Activated CD4-positive, CD25-positive, alpha-beta regulatory T cell treated with anti-CD3 and anti-CD28 coated beads, Interleukin-2, amount 50 U/mL, for 24 hours (primary cell): ENCODE measurements around the gene RNF212B.
"Not testable (repeated sequence)": the region's sequence is repeated elsewhere in the genome, so short reads cannot be mapped to it uniquely, and the experiment has no call there.

Experiments
- ATAC-seq, 2 donors: fragments of 150-1000 bp; cut with Tn5 transposase; one replicate each; pipeline ENCODE4 v1.10.0; 2021; ENCODE audit warnings: mild to moderate bottlenecking in 1 of 2, moderate library complexity in 1 of 2

The RNF212B gene, protein sequence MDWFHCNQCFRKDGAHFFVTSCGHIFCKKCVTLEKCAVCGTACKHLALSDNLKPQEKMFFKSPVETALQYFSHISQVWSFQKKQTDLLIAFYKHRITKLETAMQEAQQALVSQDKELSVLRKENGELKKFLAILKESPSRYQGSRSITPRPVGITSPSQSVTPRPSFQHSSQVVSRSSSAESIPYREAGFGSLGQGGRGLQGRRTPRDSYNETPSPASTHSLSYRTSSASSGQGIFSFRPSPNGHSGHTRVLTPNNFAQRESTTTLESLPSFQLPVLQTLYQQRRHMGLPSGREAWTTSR

DNA sequence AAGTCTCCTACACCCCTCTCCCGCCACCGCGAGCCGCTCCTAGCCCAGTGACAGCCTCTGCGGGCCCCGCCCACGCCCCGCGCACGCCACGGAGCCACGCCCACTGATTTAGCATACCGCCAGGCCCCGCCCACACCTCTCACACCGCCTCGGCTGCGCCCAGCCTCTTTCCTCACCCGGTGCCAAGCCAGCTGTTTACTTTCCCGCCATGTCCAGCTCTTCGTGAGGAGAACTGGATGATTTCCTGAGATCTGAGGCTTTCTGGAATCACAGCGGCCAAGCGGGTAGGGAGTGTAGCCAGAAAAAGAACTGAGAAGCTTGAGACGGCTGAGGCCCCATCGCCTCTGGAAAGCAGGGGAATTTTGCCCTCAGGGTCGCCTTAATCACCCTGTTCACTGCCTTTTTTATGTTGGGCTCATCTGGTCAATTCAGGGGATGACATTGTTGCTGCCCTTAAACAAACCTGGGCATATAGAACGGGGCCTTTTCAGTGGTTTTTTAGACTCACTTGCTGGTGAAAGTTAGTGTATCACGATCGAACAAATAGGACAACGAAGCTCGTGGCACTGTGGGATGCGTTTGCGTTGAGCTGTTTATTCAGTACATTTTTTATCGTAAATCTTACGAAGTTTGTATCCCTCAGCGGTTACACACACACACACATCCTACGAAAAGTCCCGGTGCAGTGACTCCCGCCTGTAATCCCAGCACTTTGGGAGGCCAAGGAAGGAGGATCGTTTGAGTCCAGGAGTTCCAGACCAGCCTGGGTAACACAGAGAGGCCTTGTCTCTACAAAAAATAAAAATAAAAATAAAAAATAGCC lies at the start of gene RNF212B:
TSS of gene RNF212B (plus strand) at position 165 of the 823 bp plus-strand sequence. CDS start 2,410 bp downstream, outside the sequence.
- ATAC-seq = peak; percentile 83 to 88

DNA sequence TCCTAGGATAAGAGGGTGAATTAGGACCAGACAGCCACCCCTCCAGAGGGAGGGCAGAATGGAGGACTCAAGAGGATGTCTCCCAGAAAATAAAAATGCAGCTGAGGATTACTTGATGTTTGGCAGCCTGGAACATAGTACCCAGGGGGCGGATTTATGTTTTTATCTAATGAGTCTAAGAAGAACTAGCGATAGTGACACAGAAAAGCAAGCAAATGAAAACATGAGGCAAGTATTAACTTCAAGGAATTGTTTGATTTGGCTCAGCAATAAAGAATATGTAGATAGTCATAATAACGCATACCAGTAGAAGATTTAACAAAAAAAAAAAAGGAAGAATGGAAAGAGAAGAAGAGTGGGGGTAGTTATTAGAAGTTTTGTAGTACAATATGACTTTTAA lies 44.3 kb upstream of the RNF212B start:
- ATAC-seq = no peak

DNA sequence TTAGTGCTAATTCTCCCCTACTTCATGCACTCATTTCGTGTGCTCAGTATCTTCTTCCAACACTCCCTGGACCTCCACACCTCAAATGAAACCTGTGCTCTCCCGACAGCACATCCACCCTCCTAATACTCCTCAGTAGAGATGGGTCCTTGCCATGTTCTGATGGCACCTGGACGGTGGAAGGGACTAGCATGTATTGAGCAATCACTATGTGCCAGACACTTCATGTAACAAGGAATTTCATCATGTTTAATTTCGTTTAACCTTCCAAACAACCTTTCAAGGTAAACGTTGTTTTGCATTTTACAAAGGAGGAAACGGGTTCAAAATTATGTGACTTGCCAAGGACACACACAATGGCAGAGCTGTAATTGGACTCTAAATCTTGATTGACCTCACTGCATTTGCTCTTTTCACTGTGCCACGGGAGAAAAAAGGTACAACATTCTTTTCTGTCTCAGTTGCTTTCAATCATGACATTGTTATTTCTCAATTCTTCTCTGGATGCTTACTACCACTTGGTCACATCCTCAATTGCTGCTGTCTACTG lies 42.1 kb upstream of the RNF212B start:
- ATAC-seq = no peak

DNA sequence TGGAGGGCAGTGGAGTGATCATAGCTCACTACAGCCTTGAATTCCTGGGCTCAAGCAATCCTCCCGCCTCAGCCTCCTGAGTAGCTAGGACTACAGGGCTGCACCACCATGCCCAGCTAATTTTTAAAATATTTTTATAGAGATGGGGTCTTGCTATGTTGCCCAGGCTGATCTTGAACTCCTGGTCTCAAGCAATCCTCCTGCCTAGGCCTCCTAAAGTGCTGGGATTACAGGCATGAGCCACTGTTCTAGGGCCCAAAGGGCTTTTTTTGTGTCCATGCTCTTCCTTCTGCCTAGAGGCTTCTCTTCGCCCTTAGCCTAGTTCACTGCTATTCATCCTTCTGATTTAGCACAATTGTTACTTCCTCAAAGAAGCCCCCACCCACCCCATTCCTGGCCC lies 41.2 kb upstream of the RNF212B start:
- ATAC-seq = not testable (repeated sequence)

DNA sequence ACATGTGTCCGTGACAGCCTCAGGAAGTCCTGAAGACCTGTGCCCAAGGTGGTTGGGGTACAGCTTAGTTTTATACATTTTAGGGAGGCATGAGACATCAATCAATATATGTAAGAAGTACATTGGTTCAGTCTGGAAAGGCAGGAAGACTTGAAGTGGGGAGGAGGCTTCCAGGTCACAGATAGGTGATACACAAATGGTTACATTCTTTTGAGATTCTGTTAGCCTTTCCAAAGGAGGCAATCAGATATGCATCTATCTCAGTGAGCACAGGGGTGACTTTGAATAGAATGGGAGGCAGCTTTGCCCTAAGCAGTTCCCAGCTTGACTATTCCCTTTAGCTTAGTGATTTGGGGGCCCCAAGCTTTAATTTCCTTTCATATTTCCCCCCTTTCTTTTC lies 38.6 kb upstream of the RNF212B start:
- ATAC-seq = not testable (repeated sequence)

DNA sequence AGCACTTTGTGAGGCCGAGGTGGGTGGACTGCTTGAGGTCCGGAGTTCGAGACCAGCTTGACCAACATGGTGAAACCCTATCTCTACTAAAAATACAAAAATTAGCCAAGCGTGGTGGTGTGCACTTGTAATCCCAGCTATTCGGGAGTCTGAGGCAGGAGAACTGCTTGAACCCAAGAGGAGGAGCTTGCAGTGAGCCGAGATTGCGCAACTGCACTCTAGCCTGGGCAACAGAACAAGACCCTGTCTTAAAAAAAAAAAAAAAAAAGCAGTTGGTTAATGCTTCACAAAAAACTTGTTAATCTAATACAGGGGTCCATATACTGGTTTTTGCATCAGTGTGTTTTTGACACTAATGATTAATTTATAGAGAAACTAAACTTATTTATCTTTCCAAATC lies 35.7 kb upstream of the RNF212B start:
- ATAC-seq = no peak

- ATAC-seq = no peak
These were observed 31.2 kb upstream of the RNF212B start for GRCh38 chr14:23206422-23207145.

DNA sequence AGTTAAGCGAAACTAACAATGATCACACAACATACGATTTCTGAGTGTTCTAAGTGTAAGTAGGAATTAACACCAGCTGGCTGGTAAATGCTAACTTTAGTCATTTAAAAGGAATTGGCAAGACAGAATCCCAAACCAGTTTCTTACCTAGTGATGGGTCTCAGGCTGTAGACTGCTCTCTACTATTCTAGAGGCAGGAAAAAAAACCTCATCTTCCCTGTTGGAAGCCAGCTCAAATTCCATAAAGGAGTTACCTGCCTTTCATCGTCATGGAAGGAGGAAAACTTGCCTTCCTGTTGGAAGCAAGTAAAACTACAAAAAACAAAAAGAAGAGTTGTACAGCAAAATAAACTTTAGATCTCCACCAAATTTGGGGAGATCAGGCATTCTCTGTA lies 30.6 kb upstream of the RNF212B start:
- no peak for ATAC-seq

- ATAC-seq = no peak
These were observed 29.4 kb upstream of the RNF212B start for GRCh38 chr14:23208324-23208723.

- no peak for ATAC-seq
These were observed 27.9 kb upstream of the RNF212B start for GRCh38 chr14:23209651-23210423.

DNA sequence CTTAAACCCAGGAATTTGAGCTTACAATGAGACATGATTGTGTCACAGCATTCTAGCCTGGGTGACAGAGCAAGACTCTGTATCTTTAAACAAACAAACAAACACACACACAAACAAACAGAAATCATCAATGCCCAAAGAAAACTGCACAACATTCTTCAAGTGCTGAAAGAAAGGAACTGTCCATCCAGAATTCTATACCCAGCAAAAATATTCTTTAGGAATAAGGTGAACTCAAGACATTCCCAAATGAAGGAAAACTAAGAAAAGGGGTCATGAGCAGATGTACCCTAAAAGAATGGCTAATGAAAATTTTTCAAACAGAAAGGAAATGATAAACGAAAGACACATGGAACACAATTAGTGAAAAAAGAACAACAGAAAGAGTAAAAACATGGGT lies 22.3 kb upstream of the RNF212B start:
- ATAC-seq = no peak

DNA sequence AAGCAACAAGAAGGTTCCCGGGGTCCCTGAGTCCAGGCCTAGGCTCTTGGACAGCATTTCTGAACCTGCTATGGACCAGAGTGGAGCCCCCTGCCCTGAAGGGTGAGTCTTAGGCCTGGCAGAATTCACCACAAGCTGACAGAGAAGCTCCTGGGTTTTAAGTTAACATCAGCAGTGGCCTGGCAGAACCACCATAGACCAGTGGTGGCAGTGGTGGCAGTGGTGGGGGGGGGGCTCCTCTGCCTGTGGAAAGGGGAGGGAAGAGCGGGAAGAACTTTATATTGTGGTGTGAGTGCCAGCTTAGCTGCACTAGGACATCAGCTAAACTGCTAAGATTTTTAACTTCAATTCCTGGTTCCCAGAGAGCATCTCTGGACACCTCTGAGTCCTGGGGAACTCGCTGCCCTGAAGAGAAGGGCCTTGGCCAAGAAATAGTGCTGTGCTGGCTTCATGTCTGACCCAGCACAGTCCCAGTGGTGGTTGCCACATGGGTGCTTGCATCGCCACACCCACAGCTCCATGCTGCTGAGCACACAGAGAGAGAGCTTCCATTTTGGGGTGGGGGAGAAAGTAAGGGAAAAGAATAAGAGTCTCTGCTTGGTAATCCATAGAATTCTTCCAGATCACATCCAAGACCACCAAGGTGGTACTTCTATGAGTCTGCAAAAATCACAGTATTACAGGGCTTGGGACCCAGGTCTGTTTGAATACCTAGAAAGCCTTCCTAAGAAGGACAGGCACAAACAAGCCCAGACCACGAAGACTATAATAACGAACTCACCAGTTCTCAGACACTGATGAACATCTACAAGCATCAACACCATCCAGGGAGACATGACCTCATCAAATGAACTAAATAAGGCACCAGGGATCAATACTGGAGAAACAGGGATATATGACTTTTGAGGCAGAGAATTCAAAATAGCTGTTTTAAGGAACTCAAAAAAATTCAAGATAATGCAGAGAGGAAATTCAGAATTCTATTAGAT lies 20.4 kb upstream of the RNF212B start:
- no peak for ATAC-seq

DNA sequence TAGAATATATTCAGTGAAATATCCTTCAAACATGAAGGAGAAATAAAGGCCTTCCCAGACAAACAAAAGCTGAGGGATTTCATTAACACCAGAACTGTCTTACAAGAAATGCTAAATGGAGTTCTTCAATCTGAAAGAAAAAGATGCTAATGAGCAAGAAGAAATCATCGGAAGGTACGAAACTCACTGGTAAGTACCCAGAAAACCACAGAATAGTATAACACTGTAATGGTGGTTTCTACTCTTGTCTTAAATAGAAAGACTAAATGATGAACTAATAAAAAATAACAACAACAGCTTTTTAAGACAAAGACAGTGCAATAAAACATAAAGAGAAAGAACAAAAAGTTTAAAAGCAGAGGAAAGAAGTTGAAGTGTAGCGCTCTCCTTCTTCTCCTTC lies 18.7 kb upstream of the RNF212B start:
- no peak for ATAC-seq

GRCh38 chr14:23224958-23225357 lies 12.8 kb upstream of the RNF212B start:
- ATAC-seq = not testable (repeated sequence)

GRCh38 chr14:23227566-23227965 lies 10.2 kb upstream of the RNF212B start:
- ATAC-seq = no peak

DNA sequence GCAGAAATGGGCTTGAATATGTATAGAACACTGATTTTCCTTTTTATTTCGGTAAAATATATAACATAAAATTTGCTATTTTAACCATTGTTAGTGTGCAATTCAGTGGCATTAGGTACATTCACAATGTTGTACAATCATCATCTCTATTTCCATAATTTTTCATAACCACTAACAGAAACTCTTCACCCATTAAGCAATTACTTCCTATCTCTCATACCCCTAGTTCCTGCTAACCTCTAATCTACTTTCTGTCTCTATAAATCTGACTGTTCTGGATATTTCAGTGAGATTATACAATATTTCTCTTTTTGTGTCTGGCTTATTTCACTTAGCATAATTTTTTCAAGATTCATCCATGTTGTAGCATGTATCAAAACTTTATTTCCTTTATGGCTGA lies 8.9 kb upstream of the RNF212B start:
- ATAC-seq = no peak

- ATAC-seq = not testable (repeated sequence)
These were observed 5.4 kb upstream of the RNF212B start for GRCh38 chr14:23232241-23232808.

DNA sequence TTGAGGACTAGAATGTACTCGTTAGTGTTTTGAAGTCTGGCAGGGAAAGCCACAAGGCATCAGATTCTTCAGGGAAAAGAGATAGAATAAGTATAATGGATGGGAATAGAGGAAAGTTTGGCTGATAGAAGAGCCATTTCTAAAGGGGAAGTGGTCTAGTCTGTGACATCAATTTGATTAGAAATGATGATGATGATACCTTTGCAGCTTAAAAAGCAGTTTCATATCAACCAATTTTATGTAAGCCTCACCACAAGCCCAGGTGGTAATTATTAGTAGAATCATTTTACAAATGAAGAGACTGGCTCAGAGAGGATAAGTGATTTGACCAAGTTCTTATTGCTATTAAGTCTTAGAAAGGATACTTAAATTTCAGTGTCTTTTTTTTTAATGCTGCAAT lies 2.9 kb downstream of the RNF212B start:
- no peak for ATAC-seq

DNA sequence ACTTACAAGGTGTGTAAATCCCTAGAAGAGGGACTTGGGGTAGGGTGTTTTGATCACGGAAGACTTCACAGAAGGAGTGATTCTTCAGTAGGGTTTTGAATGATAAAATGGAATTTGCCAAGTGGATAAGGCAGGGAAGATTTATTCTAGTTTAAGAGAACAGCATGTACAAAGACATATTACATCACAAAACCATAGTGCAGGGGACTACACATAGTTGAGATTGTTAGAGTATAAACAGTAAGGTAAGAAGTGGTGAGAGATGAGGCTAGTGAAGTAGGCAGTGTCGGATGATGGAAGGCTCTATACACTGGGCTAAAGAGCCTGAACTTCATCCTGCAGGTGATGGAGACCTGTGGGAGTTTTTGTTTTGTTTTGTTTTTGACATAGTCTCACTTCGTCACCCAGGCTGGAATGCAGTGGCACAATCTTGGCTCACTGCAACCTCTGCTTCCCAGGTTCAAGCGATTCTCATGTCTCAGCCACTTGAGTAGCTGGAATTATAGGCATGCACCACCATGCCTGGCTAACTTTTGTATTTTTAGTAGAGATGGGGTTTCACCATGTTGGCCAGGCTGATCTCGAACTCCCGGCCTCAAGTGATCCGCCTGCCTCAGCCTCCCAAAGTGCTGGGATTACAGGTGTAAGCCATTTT lies 3.5 kb downstream of the RNF212B start:
- not testable (repeated sequence) for ATAC-seq

GRCh38 chr14:23242076-23242475 lies 4.3 kb downstream of the RNF212B start:
- ATAC-seq = no peak
